A549 treated with AZD2906 at 1 μM for 4 hours (cell line): ENCODE data around the gene DYNC1H1. TPM values are rescaled to one million over a fixed set of nuclear protein-coding genes. Genes with fewer than 3 reads are reported as not detected.

Experiments used
- total RNA-seq: library from RNA; stranded (reverse); fragments of 200-300 nt; extraction: Qiagen RNA extraction; gene quantifications from 5 replicates; pipeline ENCODE4 v1.2.3, GENCODE V29; 2022

The DYNC1H1 gene
- 180 to 210 TPM (median 188 TPM) in 5 replicates for total RNA-seq

DNA sequence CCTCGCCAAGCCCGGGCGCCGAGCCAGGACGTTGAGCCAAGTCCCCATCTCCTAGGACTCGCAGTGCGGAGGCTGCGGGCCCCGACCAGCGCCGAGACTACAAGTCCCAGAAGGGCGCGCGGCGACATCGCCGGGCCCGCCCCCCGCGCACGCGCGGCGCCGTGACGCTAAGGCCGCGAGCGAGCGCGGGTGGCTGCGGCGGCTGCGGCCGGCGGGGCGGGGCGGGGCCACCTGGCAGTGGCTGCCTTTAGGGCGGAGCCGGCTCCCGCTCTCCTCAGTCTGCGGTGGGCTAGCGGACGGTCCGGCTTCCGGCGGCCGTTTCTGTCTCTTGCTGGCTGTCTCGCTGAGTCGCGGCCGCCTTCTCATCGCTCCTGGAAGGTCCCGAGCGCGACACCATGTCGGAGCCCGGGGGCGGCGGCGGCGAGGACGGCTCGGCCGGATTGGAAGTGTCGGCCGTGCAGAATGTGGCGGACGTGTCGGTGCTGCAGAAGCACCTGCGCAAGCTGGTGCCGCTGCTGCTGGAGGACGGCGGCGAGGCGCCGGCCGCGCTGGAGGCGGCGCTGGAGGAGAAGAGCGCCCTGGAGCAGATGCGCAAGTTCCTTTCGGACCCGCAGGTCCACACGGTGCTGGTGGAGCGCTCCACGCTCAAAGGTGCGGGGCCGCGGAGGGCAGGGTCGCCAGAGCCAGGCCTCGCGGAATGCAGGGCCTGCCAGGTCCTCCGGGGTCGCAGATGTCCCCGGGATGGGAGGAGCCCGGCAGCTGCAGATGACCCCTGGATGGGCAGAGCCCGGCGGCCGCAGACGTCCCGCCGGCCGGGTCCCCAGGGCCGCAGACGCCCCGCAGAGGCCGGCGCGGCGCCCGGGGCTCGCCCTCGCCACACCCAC is at the start of gene DYNC1H1:
Gene DYNC1H1, plus strand, starts transcription at position 277 of the 884 bp plus-strand sequence. Its CDS starts 119 bp downstream, at position 396.

DNA sequence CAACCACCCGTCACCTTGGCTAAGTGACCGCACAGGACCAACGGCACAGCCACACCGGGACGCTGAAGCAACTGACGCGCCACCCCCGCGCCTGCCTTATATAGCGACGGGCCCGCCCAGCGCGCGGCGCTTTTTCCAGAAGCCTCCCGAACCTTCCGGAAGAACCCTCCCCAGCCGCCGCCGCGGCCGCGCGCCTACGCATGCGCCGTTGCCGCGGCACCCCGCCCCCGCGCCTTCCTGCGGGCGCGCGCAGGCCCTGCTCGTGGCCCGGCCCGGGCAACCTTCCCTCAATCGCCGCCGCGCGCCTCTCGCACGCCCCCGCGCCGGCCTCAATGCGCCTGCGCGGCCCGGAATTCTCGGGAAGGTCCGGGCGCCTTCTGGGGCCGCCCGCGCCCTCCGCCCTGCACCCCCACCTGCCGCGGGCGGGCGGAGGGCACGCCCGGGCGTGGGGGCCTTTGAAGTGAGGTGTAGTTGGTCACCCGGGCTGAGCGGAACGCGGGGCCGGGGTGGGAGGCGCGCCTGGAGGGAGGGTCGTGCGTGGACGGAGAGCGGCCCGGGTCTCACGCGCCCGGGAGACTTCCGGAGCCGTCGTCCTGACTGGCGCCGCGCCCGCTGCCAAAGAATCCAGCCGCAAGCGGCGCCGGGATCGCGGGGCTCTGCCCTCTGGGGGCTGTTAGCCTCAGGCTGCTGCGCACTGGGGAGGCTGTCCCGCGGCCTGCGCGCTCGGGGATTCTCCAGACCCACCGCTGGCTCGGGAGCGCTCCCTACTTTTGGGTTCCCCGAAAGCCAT is 122.8 kb downstream of the DYNC1H1 start, which contains the start of gene HSP90AA1:
Gene HSP90AA1, minus strand, starts transcription at position 73 of the 790 bp plus-strand sequence. CDS start 666 bp downstream, outside the sequence.

Other genes starting within 250 kb of the DYNC1H1 start
- gene PPP2R5C, start 202.9 kb upstream of the DYNC1H1 start, total RNA-seq, result 58.3 to 69.3 TPM (median 62.6 TPM) in 5 replicates
- gene HSP90AA1, start 122.5 kb downstream of the DYNC1H1 start, total RNA-seq, result 583 to 1,000 TPM (median 663 TPM) in 5 replicates
- gene WDR20, start 175.3 kb downstream of the DYNC1H1 start, total RNA-seq, result 20.4 to 23.7 TPM (median 21.8 TPM) in 5 replicates